HG03558 (cell line): Measurements from ENCODE around the gene UST.
"Not testable (repeated sequence)": the region's sequence is repeated elsewhere in the genome, so short reads cannot be mapped to it uniquely, and the experiment has no call there.

Experiments
- ATAC-seq: cut with Tn5 transposase; IDR thresholded peaks from one replicate; pipeline ENCODE4 v1.9.1; 2021; ENCODE audit warnings: moderate number of reproducible peaks; ENCODE audit not compliant: unreplicated experiment; ENCODE audit errors: extremely low read depth

Gene UST

GRCh38 chr6:148888856-148889255, 142.0 kb downstream of the UST start:
- ATAC-seq: no peak

GRCh38 chr6:148890096-148890495, 143.3 kb downstream of the UST start:
- no peak for ATAC-seq

GRCh38 chr6:148890652-148891404, 144.0 kb downstream of the UST start:
- no peak for ATAC-seq

GRCh38 chr6:148891405-148891783, 144.6 kb downstream of the UST start:
- no peak for ATAC-seq

GRCh38 chr6:148892247-148892646, 145.4 kb downstream of the UST start:
- no peak for ATAC-seq

- no peak for ATAC-seq
Observed at GRCh38 chr6:148893073-148893472, 146.2 kb downstream of the UST start.

GRCh38 chr6:148893481-148893880, 146.7 kb downstream of the UST start:
- no peak for ATAC-seq

GRCh38 chr6:148898376-148899014, 151.7 kb downstream of the UST start:
- ATAC-seq: no peak

GRCh38 chr6:148904896-148905870, 158.4 kb downstream of the UST start:
- ATAC-seq: no peak

- no peak for ATAC-seq
Observed at GRCh38 chr6:148905901-148906300, 159.1 kb downstream of the UST start.

- no peak for ATAC-seq
Observed at GRCh38 chr6:148906386-148906785, 159.6 kb downstream of the UST start.

GRCh38 chr6:148907573-148907972, 160.7 kb downstream of the UST start:
- ATAC-seq: no peak

- ATAC-seq: no peak
Observed at GRCh38 chr6:148912252-148912651, 165.4 kb downstream of the UST start.

GRCh38 chr6:148915810-148916209, 169.0 kb downstream of the UST start:
- ATAC-seq: no peak

- not testable (repeated sequence) for ATAC-seq
Observed at GRCh38 chr6:148916485-148916884, 169.7 kb downstream of the UST start.

- ATAC-seq: no peak
Observed at GRCh38 chr6:148924226-148925012, 177.6 kb downstream of the UST start.

- ATAC-seq: no peak
Observed at GRCh38 chr6:148925701-148926100, 178.9 kb downstream of the UST start.

- no peak for ATAC-seq
Observed at GRCh38 chr6:148926478-148926877, 179.6 kb downstream of the UST start.

- no peak for ATAC-seq
Observed at GRCh38 chr6:148927586-148927985, 180.8 kb downstream of the UST start.

GRCh38 chr6:148928811-148929210, 182.0 kb downstream of the UST start:
- no peak for ATAC-seq
